ENCODE data around the gene LMNB1.
"Not testable (repeated sequence)": the region's sequence is repeated elsewhere in the genome, so short reads cannot be mapped to it uniquely, and the experiment has no call there.

Gene LMNB1

GRCh38 chr5:126826619-126827215 lies 49.8 kb downstream of the LMNB1 start:
- TF ChIP-seq, protein P1, sequence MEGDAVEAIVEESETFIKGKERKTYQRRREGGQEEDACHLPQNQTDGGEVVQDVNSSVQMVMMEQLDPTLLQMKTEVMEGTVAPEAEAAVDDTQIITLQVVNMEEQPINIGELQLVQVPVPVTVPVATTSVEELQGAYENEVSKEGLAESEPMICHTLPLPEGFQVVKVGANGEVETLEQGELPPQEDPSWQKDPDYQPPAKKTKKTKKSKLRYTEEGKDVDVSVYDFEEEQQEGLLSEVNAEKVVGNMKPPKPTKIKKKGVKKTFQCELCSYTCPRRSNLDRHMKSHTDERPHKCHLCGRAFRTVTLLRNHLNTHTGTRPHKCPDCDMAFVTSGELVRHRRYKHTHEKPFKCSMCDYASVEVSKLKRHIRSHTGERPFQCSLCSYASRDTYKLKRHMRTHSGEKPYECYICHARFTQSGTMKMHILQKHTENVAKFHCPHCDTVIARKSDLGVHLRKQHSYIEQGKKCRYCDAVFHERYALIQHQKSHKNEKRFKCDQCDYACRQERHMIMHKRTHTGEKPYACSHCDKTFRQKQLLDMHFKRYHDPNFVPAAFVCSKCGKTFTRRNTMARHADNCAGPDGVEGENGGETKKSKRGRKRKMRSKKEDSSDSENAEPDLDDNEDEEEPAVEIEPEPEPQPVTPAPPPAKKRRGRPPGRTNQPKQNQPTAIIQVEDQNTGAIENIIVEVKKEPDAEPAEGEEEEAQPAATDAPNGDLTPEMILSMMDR (IDR thresholded peaks at IDR 0.05; ENCODE audit: borderline replicate concordance, insufficient read depth, low read depth, low read length): no peak
- H3K4me3 ChIP-seq (ENCODE audit: low read depth, low read length): no peak overlapping the region

DNA sequence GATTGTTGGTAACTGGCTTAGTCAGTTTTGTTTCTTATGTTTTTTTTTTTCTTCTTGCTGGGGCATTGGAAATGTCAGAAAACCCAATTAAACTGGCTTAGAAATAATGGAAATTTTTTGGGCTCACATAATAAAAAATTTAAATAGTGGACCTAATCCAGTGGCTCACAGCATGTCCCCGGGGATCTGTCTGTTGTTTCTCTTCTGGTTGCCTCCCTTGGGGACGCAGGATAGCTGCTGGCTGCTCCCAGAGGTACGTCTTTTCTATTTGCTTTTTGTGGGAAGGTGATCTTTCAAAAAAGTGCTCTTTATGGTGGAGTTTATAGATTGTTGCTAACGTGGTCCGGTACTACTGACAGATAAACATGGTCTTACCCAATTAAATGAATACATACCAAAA lies 52.2 kb downstream of the LMNB1 start:
- TF ChIP-seq, protein P1 (IDR thresholded peaks at IDR 0.05; ENCODE audit: borderline replicate concordance, insufficient read depth, low read depth, low read length): no peak
- no peak overlapping the region for H3K4me3 ChIP-seq (ENCODE audit: low read depth, low read length)

DNA sequence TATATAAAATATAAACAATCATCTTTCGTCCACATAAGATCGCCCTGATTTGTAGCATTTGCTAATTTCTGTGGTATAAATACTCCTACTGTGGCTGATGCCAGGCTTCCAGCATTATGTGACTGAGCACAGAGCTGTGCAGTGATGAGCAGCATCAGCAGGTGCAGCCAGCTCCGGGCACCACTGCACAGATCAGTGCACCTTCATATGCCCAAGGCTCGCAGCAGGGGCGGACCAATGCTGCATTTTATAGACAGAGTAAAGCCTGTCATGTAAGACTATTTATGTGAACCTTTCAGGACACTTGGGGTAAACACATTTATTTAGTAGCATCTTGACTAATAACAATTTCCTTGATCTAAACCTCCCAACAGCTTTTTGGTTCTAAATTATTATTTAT lies 53.1 kb downstream of the LMNB1 start:
- TF ChIP-seq, protein P1 (IDR thresholded peaks at IDR 0.05; ENCODE audit: borderline replicate concordance, insufficient read depth, low read depth, low read length): no peak
- no peak overlapping the region for H3K4me3 ChIP-seq (ENCODE audit: low read depth, low read length)

GRCh38 chr5:126831156-126831555 lies 54.2 kb downstream of the LMNB1 start:
- TF ChIP-seq, protein P1 (IDR thresholded peaks at IDR 0.05; ENCODE audit: borderline replicate concordance, insufficient read depth, low read depth, low read length): no peak
- H3K4me3 ChIP-seq (ENCODE audit: low read depth, low read length): no peak overlapping the region

DNA sequence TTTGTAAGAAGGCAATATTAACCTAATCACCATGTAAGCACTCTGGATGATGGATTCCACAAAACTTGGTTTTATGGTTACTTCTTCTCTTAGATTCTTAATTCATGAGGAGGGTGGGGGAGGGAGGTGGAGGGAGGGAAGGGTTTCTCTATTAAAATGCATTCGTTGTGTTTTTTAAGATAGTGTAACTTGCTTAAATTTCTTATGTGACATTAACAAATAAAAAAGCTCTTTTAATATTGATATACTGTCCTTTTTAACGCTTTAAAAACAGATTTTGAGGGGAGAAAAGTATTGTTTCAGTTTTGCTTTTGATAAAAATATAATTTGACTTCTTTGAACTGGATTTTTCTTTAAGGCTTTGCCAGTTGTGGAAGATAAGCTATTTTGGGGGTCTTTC lies 59.8 kb downstream of the LMNB1 start:
- TF ChIP-seq, protein P1 (IDR thresholded peaks at IDR 0.05; ENCODE audit: borderline replicate concordance, insufficient read depth, low read depth, low read length): no peak

GRCh38 chr5:126837242-126837641 lies 60.3 kb downstream of the LMNB1 start:
- TF ChIP-seq, protein P1 (IDR thresholded peaks at IDR 0.05; ENCODE audit: borderline replicate concordance, insufficient read depth, low read depth, low read length): no peak
- no peak overlapping the region for H3K4me3 ChIP-seq (ENCODE audit: low read depth, low read length)

More for the DNA sequence above, 59.8 kb downstream of the LMNB1 start:
- no peak overlapping the region for H3K4me3 ChIP-seq (ENCODE audit: low read depth, low read length)

DNA sequence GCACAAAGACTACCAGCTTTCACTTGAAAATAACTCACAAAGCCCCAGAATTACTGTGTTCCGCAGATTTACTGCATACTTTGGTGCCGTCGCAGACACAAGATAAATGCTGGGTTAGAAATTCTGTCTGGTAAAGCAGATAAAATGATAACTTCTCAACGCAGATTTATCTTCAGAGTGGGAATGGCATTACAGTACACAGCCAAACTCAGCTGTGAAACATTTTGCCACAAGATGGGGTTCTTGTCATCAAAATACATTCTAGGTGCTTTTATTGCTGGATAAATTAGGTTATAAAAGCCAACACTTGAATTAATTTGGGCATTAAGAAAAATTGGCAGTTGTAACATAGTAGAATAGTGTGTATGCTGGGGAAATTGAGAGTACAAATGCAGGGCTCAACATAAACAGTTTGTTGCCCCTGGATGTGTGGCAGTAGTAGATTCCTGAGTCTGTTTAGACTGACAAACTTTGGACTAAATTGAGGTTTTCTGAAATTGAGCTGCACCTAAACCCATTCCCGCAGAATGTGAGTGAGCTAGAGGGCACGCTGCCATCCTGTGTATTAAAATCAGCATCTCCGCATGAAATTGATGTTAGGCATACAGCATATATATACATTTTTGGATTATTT lies 61.1 kb downstream of the LMNB1 start:
- TF ChIP-seq, protein P1 (IDR thresholded peaks at IDR 0.05; ENCODE audit: borderline replicate concordance, insufficient read depth, low read depth, low read length): no peak
- no peak overlapping the region for H3K4me3 ChIP-seq (ENCODE audit: low read depth, low read length)

DNA sequence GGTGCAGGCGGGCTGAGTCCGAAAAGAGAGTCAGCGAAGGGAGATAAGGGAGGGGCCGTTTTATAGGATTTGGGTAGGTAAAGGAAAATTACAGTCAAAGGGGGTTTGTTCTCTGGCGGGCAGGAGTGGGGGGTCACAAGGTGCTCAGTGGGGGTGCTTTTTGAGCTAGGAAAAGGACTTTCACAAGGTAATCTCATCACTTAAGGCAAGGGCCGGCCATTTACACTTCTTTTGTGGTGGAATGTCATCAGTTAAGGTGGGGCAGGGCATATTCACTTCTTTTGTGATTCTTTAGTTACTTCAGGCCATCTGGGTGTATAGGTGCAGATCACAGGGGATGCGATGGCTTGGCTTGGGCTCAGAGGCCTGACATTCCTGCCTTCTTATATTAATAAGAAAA lies 62.5 kb downstream of the LMNB1 start:
- H3K4me3 ChIP-seq (ENCODE audit: low read depth, low read length): not testable (repeated sequence)

DNA sequence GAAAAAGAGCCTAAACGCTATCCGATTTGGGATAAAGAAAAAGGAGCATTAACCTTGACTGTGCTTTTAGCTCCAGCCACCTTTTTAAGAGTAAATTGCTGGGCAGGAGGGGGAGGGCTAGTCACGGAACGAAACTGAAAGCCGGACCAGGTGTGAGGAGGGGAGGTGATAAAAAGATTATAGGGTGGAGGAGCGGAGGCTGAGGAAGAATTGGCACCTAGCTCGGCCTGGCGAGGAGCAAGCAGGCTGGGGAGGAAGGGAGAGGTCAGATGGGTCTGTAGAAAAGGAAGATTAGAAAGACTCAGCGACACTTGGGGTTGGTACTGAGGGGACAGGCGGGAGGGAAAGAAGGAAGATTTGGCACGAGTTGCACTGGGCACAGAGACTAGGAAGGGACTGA lies 66.4 kb downstream of the LMNB1 start:
- not testable (repeated sequence) for H3K4me3 ChIP-seq (ENCODE audit: low read depth, low read length)

DNA sequence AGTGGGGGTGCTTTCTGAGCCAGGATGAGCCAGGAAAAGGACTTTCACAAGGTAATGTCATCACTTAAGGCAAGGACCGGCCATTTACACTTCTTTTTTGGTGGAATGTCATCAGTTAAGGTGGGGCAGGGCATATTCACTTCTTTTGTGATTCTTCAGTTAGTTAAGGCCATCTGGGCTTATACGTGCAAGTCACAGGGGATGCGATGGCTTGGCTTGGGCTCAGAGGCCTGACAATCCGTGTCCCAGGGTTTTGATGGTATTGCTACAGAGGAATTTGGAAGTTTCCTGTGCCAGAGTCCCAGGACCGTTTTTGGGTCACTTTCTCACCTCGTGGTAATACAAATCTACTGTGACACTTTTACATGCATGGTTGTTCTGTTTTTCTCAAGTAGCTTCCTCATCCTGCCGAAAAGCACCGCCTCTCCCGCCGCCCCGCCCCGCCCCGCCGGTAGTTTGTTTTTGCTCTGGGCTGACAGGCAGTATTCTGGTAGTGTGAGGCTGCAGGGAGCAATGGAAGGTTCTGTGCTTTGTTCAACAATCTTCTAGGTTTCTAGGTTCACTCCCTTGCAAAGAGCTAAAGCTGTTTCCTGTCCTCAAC lies 68.6 kb downstream of the LMNB1 start:
- H3K4me3 ChIP-seq (ENCODE audit: low read depth, low read length): not testable (repeated sequence)

Measured in GM12875 (cell line).